DOHH2 (cell line): ENCODE data around the gene ASPRV1.

Source experiments
- H3F3A ChIP-seq: fragments of 200-600 bp; sonication (generic), shearing (Covaris generic); 2 replicates; pipeline ENCODE4 v1.6.0; 2016; ENCODE audit warnings: antibody characterized with exemption, mild to moderate bottlenecking; ENCODE audit not compliant: control insufficient read depth, insufficient read depth
- H3K27ac ChIP-seq: fragments of 200-600 bp; sonication (generic); 2 replicates; pipeline ENCODE4 v1.5.1; 2014; ENCODE audit warnings: low read depth, mild to moderate bottlenecking, low read length, moderate library complexity
- H3K27me3 ChIP-seq: fragments of 200-600 bp; sonication (generic); 2 replicates; pipeline ENCODE4 v1.6.1; 2014; ENCODE audit warnings: mild to moderate bottlenecking, low read length, mixed read lengths; ENCODE audit not compliant: control insufficient read depth
- H3K36me3 ChIP-seq: fragments of 200-600 bp; sonication (generic); 2 replicates; pipeline ENCODE4 v1.6.1; 2014; ENCODE audit warnings: mild to moderate bottlenecking, low read length, moderate library complexity, mixed read lengths; ENCODE audit not compliant: control insufficient read depth
- H3K4me1 ChIP-seq: fragments of 200-600 bp; sonication (generic); 2 replicates; pipeline ENCODE4 v1.6.1; 2014; ENCODE audit warnings: mild to moderate bottlenecking, low read length, mixed read lengths; ENCODE audit not compliant: control insufficient read depth
- H3K4me2 ChIP-seq: fragments of 200-600 bp; sonication (generic); 2 replicates; pipeline ENCODE4 v1.6.0; 2014; ENCODE audit warnings: mild to moderate bottlenecking, low read length, moderate library complexity
- H3K4me3 ChIP-seq: fragments of 200-600 bp; sonication (generic); 2 replicates; pipeline ENCODE4 v1.5.1; 2014; ENCODE audit warnings: mild to moderate bottlenecking, low read length, mixed read lengths
- H3K79me2 ChIP-seq: fragments of 200-600 bp; sonication (generic); 2 replicates; pipeline ENCODE4 v1.6.1; 2014; ENCODE audit warnings: mild to moderate bottlenecking, low read length, mixed read lengths; ENCODE audit not compliant: control insufficient read depth
- H3K9me2 ChIP-seq: fragments of 200-600 bp; sonication (generic); replicated peaks from 2 replicates; pipeline ENCODE4 v1.6.1; 2014; ENCODE audit warnings: mild to moderate bottlenecking, low read length, mixed read lengths; ENCODE audit not compliant: control insufficient read depth
- H3K9me3 ChIP-seq: fragments of 200-600 bp; sonication (generic); 2 replicates; pipeline ENCODE4 v1.6.1; 2014; ENCODE audit warnings: antibody characterized with exemption, low read length, mixed read lengths; ENCODE audit not compliant: control insufficient read depth, insufficient read depth
- H4K20me1 ChIP-seq: fragments of 200-600 bp; sonication (generic); 2 replicates; pipeline ENCODE4 v1.6.0; 2014; ENCODE audit warnings: low read depth, mild to moderate bottlenecking, antibody characterized with exemption, low read length, moderate library complexity; ENCODE audit not compliant: control insufficient read depth, insufficient read depth
- EZH2phosphoT487 ChIP-seq: fragments of 200-600 bp; sonication (generic); IDR thresholded peaks from 2 replicates; pipeline ENCODE4 v1.6.1; 2017; ENCODE audit warnings: borderline replicate concordance, mild to moderate bottlenecking, antibody characterized with exemption, low read length, moderate library complexity, mixed read lengths
- TF ChIP-seq, protein P1 (sequence below): fragments of 200-600 bp; sonication (generic); IDR thresholded peaks from one replicate; pipeline ENCODE4 v1.5.1; 2014; ENCODE audit warnings: antibody characterized with exemption, mild to moderate bottlenecking, low read depth, low read length; ENCODE audit not compliant: poor library complexity, severe bottlenecking

Gene ASPRV1

DNA sequence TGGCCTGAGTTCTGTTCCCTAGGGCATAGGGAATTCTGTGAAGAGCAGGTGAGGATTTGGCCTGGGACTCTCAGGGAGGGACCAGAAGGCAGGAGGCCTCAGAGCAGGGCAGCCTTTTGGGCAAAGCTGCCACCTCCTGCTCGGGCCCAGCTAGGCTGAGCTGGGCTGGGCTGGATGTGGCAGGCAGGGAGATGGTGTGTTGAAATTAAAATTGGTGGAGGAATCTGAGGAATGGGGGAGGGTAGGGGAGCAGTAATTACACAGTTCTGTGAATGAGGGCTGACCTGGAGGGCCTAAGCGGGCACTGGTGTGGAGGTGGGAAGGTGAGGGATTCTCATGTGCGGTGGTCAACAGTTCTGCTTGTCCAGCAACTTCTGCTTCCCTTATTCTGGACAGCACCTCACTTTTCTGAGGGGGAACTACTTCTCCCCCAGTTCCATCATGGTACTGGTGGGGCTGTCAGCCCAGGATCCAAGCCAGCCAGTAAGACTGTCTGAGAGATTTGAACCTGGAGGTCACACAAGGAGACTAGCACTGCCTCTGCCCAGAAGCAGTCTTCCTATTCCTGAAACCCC, 22.0 kb upstream of the ASPRV1 start:
- Histone ChIP-seq H4K20me1 (no peaks in the 10 kb centered on the region), H3K4me1 (no peaks in the 10 kb centered on the region), H3K36me3 (no peaks in the 10 kb centered on the region), H3K79me2 (no peaks in the 10 kb centered on the region), H3K27ac (no peak overlapping the region), H3K27me3 (no peaks in the 10 kb centered on the region), H3K4me3 (no peak overlapping the region), H3K4me2 (no peak overlapping the region), H3K9me2 (no peaks in the 10 kb centered on the region), H3F3A (no peaks in the 10 kb centered on the region), H3K9me3 (no peaks in the 10 kb centered on the region)
- TF ChIP-seq EZH2phosphoT487, result no peak
- TF ChIP-seq, protein P1, sequence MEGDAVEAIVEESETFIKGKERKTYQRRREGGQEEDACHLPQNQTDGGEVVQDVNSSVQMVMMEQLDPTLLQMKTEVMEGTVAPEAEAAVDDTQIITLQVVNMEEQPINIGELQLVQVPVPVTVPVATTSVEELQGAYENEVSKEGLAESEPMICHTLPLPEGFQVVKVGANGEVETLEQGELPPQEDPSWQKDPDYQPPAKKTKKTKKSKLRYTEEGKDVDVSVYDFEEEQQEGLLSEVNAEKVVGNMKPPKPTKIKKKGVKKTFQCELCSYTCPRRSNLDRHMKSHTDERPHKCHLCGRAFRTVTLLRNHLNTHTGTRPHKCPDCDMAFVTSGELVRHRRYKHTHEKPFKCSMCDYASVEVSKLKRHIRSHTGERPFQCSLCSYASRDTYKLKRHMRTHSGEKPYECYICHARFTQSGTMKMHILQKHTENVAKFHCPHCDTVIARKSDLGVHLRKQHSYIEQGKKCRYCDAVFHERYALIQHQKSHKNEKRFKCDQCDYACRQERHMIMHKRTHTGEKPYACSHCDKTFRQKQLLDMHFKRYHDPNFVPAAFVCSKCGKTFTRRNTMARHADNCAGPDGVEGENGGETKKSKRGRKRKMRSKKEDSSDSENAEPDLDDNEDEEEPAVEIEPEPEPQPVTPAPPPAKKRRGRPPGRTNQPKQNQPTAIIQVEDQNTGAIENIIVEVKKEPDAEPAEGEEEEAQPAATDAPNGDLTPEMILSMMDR, result no peak

DNA sequence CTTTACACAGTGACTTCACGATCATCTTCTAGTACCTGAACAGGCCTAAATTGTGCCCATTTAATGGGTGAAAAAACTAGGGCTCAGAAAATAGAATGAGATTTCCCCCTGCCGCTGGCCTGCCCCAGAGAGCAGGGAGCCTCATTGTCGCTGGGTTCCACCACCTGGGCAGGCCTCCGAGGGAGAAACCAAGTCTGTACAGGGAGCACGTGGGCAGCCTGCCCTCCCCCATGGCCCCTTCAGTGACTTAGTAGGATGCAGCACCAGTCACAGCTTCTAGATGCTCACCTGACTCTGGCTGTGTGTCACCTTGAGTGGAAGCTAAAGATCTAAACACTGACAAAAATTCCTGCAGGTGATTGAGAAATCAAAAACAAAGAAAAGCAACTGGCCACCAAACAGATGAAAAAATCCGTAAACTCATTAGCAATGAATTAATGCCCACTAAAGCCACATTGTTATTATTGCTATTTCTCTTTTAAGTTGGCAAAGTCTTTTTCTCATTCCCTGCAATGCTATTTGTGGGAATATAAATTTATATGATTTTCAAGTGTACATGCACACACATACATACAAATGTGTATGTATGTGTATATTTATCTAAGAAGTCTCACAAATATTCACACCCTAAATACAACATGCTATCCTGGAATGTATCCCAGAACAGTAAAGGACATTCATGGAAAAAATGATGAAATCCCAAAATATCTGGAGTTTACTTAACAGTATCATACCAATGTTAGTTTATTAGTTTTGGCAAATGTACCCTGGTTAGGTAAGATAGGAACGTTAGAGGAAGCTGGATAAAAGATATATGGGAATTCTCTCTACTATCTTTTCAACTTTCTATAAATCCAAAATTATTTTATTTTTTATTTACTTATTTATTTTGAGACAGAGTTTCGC, 18.7 kb upstream of the ASPRV1 start:
- Histone ChIP-seq H3K27ac (no peak overlapping the region), H4K20me1 (no peaks in the 10 kb centered on the region), H3K79me2 (no peaks in the 10 kb centered on the region), H3K4me2 (no peak overlapping the region), H3K36me3 (no peaks in the 10 kb centered on the region), H3K9me3 (no peaks in the 10 kb centered on the region), H3K4me1 (no peaks in the 10 kb centered on the region), H3K27me3 (no peaks in the 10 kb centered on the region), H3K9me2 (no peaks in the 10 kb centered on the region), H3K4me3 (no peak overlapping the region), H3F3A (no peaks in the 10 kb centered on the region)
- TF ChIP-seq EZH2phosphoT487, result no peak
- TF ChIP-seq, protein P1, result no peak

DNA sequence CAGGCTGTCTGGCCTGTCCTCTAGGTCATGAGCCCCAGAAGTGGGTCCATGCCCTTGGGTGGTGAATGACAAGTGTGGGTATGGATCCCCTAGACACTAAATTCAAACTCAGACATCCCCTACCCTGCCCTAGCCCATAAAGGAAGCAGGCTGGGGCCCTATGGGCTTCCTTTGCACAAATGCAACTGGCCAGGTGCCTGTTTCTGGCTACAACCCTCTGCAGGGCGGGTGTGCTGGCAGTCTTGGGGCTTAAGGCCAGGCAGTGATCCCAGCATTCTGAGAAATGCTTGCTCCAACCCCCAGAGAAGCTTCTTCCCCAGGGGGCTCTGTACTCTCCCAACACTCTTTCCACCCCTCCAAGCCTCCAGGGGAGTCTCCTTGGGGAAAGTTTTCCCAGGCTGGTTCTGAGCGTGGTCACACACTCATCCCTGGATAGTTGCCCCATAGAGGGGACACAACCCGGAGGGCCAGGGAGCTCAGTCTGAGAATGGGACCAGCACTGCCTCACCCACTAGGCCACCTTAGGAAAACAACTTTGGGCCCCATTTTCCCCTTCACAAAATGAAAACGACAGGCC, 16.6 kb upstream of the ASPRV1 start:
- H3K4me2 ChIP-seq, result no peak overlapping the region
- peaks cover 3% of the 10 kb centered on the region; the same call in 1 of the 2 replicates for H3K27me3 ChIP-seq
- H3K79me2 ChIP-seq, result no peaks in the 10 kb centered on the region
- H3K4me3 ChIP-seq, result no peak overlapping the region
- H3F3A ChIP-seq, result no peaks in the 10 kb centered on the region
- no peaks in the 10 kb centered on the region for H3K9me2 ChIP-seq
- H3K4me1 ChIP-seq, result no peaks in the 10 kb centered on the region
- no peaks in the 10 kb centered on the region for H3K9me3 ChIP-seq
- no peak overlapping the region for H3K27ac ChIP-seq
- no peaks in the 10 kb centered on the region for H4K20me1 ChIP-seq
- no peaks in the 10 kb centered on the region for H3K36me3 ChIP-seq
- TF ChIP-seq, protein P1, result no peak
